D721Med (cell line): ENCODE measurements around the gene THTPA.

ENCODE experiments used
- DNase-seq: peaks from one replicate; pipeline ENCODE4 v3.0.0; 2011; ENCODE audit warnings: low spot score; ENCODE audit not compliant: insufficient read length
- FAIRE-seq: peaks from 2 replicates; lab custom pipeline; 2011; peaks lifted over from hg19 to GRCh38; lab: Jason Lieb, UNC
- TF ChIP-seq, protein P1 (sequence below): IDR thresholded peaks from 2 replicates; pipeline ENCODE4 v1.5.1; 2012; ENCODE audit warnings: mild to moderate bottlenecking, control low read depth; ENCODE audit not compliant: insufficient read depth; ENCODE audit errors: missing control alignments

THTPA gene

DNA sequence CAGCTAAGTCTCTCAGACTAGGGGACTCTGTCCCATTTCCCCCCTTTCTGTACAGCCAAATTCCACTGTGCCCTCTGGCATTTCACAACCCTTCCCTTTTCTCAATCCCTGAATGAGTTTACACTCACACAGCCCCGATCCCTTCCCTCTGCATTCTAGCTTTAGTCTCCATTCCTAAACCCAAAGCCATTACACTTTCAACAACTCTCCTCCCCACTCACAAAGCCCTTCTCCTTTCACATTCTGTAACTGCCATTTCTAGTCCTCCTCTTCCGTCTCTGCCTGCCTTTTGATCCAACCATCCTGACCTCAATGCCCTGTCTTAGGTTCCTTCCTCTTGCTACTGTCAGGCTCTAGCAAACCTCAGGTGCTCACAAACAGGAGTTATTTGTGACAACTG is 8.1 kb upstream of the THTPA start:
- FAIRE-seq (no peak), DNase-seq (no peak)
- TF ChIP-seq, protein P1, sequence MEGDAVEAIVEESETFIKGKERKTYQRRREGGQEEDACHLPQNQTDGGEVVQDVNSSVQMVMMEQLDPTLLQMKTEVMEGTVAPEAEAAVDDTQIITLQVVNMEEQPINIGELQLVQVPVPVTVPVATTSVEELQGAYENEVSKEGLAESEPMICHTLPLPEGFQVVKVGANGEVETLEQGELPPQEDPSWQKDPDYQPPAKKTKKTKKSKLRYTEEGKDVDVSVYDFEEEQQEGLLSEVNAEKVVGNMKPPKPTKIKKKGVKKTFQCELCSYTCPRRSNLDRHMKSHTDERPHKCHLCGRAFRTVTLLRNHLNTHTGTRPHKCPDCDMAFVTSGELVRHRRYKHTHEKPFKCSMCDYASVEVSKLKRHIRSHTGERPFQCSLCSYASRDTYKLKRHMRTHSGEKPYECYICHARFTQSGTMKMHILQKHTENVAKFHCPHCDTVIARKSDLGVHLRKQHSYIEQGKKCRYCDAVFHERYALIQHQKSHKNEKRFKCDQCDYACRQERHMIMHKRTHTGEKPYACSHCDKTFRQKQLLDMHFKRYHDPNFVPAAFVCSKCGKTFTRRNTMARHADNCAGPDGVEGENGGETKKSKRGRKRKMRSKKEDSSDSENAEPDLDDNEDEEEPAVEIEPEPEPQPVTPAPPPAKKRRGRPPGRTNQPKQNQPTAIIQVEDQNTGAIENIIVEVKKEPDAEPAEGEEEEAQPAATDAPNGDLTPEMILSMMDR, result no peak

DNA sequence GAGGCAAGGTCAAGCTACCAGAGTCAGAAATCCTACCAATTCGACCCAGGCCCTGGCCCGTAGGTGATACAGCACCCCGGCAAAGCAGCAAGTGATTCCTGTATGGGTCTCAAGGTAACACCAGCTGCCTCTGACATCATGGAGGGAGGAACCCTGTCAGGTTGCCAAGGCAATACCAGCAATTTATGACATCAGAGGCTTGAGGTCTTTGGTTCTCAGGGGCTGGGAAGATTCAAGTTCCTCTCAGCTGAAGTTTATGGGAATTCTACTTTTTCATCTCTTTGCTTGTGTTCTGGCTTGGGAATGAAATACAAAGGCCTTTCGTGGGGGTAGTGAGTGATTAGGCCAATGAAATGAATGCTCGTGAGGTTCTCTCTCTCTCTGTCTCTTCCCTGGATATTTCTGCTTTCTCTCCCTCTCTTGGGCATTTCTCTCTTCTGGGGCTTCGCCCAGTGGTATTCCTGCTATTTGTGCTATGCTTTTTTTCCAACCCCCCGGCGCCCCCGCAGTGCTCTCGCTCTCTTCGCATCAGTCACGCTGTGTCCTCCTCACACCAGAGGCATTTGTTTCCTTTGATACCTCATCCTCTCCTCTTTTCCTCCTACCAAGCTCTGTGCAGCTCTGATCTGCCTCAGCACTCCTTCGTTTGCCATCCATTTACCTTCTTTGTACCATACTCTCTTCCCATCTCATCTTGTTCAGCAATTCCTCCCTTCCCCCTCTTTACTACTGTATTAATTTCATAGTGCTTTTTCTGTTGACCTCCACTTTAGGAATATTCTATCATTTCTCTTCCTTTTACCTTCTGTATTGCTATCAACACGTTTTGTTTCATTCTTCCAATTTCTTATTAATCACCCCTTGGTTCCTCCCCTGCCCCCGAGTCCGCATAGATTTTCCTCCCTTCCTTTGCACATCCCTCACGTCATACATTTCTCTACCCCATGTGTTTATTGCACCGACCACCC is 7.4 kb upstream of the THTPA start:
- FAIRE-seq (no peak), DNase-seq (no peak)
- TF ChIP-seq, protein P1, result no peak

DNA sequence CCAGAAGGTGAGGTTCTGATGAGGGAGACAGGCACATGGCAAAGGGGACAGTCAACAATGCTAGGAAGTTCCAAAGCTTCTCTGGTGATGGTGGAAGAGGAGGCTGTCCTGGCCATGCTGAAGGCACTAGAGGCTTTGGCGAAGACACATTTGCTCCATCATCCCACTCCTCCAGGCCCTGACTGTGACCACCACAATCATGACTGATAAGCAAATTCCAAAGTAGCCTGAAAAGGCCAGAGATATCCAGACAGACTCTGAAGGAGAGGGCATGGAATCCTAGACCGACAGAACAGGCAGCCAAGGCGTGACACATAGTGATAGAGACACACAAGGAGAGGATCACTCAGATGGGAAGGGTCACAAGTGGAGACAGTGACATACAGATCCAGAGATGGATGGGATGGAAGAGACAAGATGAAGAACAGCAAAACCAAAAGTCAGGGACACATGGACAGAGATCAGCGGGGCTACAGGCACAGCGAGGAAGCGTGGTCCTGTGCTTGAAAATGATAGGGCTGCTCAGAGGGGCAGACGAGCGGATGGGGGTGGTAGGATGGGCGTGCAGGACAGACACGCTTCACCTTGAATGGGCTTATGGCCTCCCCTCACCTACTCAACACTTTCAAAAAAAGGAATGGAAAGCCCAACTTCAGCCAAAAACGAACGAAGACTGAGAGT is 5.8 kb upstream of the THTPA start:
- TF ChIP-seq, protein P1, result no peak
- FAIRE-seq (no peak), DNase-seq (no peak)

DNA sequence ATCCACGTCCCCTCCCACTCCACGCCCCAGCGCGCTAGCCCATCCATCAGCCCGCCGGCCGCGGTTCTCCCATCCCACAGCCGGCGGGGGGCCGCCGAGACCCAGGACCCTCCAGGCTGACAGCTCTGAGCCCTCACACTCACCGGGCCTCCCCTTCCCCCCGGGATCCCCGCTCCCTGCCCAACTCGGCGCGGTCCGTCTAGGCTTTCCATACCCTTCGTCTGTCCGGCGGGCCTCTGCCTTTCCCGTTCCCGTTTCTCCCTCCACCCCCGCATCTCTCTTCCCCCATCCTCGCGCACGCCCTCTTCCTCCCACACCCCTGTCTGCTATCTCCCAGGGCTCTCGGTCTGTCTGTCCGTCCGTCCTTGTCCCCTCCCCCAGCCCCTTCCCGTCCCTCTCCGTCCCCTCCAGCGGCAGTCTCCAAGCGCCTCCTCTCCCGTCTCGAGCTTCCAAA is 5.2 kb upstream of the THTPA start:
- FAIRE-seq, result no peak
- DNase-seq, result no peak

DNA sequence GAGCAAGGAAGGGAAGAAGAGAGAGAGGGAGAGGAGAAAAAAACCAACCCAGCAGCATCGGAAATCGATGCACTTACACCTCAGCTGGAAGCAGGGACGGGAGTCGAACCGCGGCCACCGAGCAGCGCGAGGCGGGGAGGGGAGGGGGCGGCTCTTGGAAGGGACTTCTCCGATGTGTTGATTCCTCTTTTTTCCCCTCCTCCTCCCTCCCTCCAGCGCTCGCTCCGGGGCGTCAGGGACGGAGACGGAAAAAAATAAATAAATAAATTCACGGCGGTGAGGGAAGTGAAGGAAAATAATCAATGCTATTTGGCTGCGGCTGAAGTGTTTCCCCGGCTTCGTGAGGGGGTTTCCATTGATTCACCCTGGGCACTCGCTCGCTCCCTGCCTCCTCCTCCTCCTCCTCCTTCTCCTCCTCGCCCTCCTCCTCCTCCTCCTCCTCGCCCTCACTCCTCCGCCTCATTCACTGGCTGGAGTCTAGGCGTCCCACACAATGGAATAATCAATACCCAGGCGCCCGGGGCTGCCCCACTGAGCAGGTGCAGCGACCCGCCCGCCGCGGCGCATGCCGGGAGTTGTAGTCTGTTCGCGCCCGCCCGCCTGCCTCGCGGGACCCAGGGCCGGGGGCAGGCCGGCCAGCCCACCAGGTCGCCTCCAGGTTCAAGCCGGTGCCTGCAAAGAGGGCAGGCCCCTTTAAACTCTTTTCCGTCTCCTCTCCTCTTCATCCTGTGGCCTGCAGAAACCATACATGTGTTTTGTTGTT is 4.6 kb upstream of the THTPA start, which contains the start of gene ZFHX2:
TSS of gene ZFHX2 (minus strand) at position 500 of the 763 bp plus-strand sequence. CDS start 16,440 bp downstream, outside the sequence.
- DNase-seq (peak; percentile 92), FAIRE-seq (no peak)
- TF ChIP-seq, protein P1, result no peak

More for the DNA sequence above, 5.2 kb upstream of the THTPA start:
- TF ChIP-seq, protein P1, result no peak

DNA sequence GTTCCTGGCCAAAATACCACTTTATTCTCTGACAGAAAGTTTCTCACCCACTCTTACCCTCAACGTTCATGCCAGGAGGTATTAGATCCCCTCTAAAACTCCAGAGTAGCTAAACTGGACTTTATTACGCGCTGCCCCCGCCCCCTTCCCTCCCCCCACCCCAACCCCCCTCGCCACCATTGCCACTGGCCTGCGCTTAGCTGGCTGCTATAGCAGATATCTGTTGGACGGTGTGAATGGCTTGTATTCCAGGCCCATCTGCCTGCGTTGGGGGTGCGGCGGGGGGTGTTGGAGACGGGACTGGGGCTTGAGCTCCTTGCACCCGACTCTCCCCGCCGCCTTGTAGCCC is 564 bp upstream of the THTPA start:
- FAIRE-seq (no peak), DNase-seq (no peak)
- TF ChIP-seq, protein P1, result no peak
